Keratinocyte (primary cell): ENCODE measurements around the gene GLRX2. TPM values are rescaled to one million over a fixed set of nuclear protein-coding genes. Genes with fewer than 3 reads are reported as not detected.

ENCODE experiments used
- DNase-seq: peaks from one replicate; pipeline ENCODE4 v3.0.0-alpha.2; 2011; ENCODE audit warnings: low read depth, missing footprints, low spot score
- FAIRE-seq: peaks from 2 replicates; lab custom pipeline; 2011; peaks lifted over from hg19 to GRCh38; lab: Jason Lieb, UNC
- H2AFZ ChIP-seq: 2 replicates; pipeline ENCODE4 v1.6.0; 2012; ENCODE audit warnings: low read length, control low read depth, inconsistent platforms; ENCODE audit not compliant: control insufficient read depth
- H3K27ac ChIP-seq: 2 replicates; pipeline ENCODE4 v1.5.1; 2011; ENCODE audit warnings: low read length; ENCODE audit not compliant: control insufficient read depth, insufficient read depth
- H3K27me3 ChIP-seq: 3 replicates; pipeline ENCODE4 v1.6.0; 2011; ENCODE audit warnings: low read length; ENCODE audit not compliant: control insufficient read depth, insufficient read depth; ENCODE audit errors: extremely low read depth
- H3K36me3 ChIP-seq, 2 experiments: 2 replicates in 1 of 2; 3 replicates in 1 of 2; pipeline ENCODE4 v1.5.1; 2011; ENCODE audit warnings: low read length in 2 of 2, mild to moderate bottlenecking in 1 of 2; ENCODE audit not compliant: control insufficient read depth in 2 of 2, insufficient read depth in 2 of 2; ENCODE audit errors: extremely low read depth in 1 of 2
- H3K4me1 ChIP-seq: 3 replicates; pipeline ENCODE4 v1.5.1; 2011; ENCODE audit warnings: low read length; ENCODE audit not compliant: control insufficient read depth, insufficient read depth; ENCODE audit errors: extremely low read depth
- H3K4me2 ChIP-seq: 3 replicates; pipeline ENCODE4 v1.6.0; 2011; ENCODE audit warnings: low read depth, low read length; ENCODE audit not compliant: control insufficient read depth, insufficient read depth; ENCODE audit errors: extremely low read depth
- H3K4me3 ChIP-seq, 3 experiments: fragments of 200-600 bp in 1 of 3; sonication (generic) in 1 of 3; 2 replicates in 2 of 3; 3 replicates in 1 of 3; pipeline ENCODE4 v1.5.1; 2011 to 2016; ENCODE audit warnings: low read length in 3 of 3, mild to moderate bottlenecking in 3 of 3, control low read depth in 2 of 3, inconsistent platforms in 1 of 3, low read depth in 1 of 3, mixed read lengths in 1 of 3, mixed run types in 1 of 3, moderate library complexity in 1 of 3; ENCODE audit not compliant: control insufficient read depth in 2 of 3, insufficient read depth in 2 of 3; ENCODE audit errors: extremely low read depth in 1 of 3
- H3K79me2 ChIP-seq: 2 replicates; pipeline ENCODE4 v1.6.0; 2012; ENCODE audit warnings: low read length; ENCODE audit not compliant: control insufficient read depth, insufficient read depth
- H3K9ac ChIP-seq: 3 replicates; pipeline ENCODE4 v1.6.0; 2011; ENCODE audit warnings: low read length; ENCODE audit not compliant: control insufficient read depth, insufficient read depth; ENCODE audit errors: extremely low read depth
- H3K9me1 ChIP-seq: 3 replicates; pipeline ENCODE4 v1.6.0; 2011; ENCODE audit warnings: low read length; ENCODE audit not compliant: control insufficient read depth, insufficient read depth; ENCODE audit errors: extremely low read depth
- H3K9me3 ChIP-seq: 2 replicates; pipeline ENCODE4 v1.5.1; 2012; ENCODE audit warnings: low read depth, low read length; ENCODE audit not compliant: control insufficient read depth
- H4K20me1 ChIP-seq: 3 replicates; pipeline ENCODE4 v1.6.0; 2011; ENCODE audit warnings: low read length; ENCODE audit not compliant: control insufficient read depth, insufficient read depth; ENCODE audit errors: extremely low read depth
- CTCF ChIP-seq, 3 experiments: IDR thresholded peaks in 1 of 3; conservative IDR thresholded peaks in 1 of 3; optimal IDR thresholded peaks in 1 of 3; 2 replicates in 2 of 3; 3 replicates in 1 of 3; pipeline versions ENCODE3 to v1.5.1; 2011; ENCODE audit warnings: low read length in 3 of 3, mild to moderate bottlenecking in 3 of 3, moderate library complexity in 2 of 3, control low read depth in 1 of 3, inconsistent platforms in 1 of 3; ENCODE audit not compliant: insufficient read depth in 2 of 3; ENCODE audit errors: extremely low read depth in 1 of 3
- EZH2 ChIP-seq: IDR thresholded peaks from one replicate; pipeline ENCODE4 v1.6.1; 2012; ENCODE audit warnings: inconsistent platforms, mild to moderate bottlenecking, low read length, moderate library complexity
- dilution Hi-C: fragments of 300-500 bp; cut with MboI; formaldehyde crosslinking; loops from one replicate; pipeline ENCODE4 v1.7.0; 2020; ENCODE audit warnings: low sequenced_read_pairs; ENCODE audit not compliant: extremely low pct_ligation_motif_present
- polyA plus RNA-seq, 5 experiments: library from polyadenylated mRNA; depleted of rRNA in 3 of 5; stranded (reverse) in 3 of 5; stranded (forward) in 1 of 5; unstranded in 1 of 5; fragments of >200 nt; gene quantifications; 1 replicate in 1 of 5; 2 replicates in 3 of 5; 3 replicates in 1 of 5; pipeline versions ENCODE4 v1.2.1 to v1.2.3, GENCODE V29; 2011 to 2012; ENCODE audit warnings: missing spikeins in 2 of 5, low read depth in 1 of 5, low replicate concordance in 1 of 5

GLRX2 gene
- polyA plus RNA-seq, 1 donor (not counting 4 experiments of a cell fraction or from before 2014, with no cell fraction given), result 29.2 TPM

GRCh38 chr1:193102662-193103061 is 2.6 kb downstream of the GLRX2 start:
- H4K20me1 ChIP-seq, result no peaks in the 10 kb centered on the region
- H3K9ac ChIP-seq, result no peak overlapping the region
- H3K4me2 ChIP-seq, result no peak overlapping the region
- H2AFZ ChIP-seq, result no peak overlapping the region
- H3K4me1 ChIP-seq, result peaks cover 8% of the 10 kb centered on the region
- H3K9me1 ChIP-seq, result no peaks in the 10 kb centered on the region
- no peaks in the 10 kb centered on the region for H3K9me3 ChIP-seq
- DNase-seq (no peak), FAIRE-seq (no peak)
- dilution Hi-C loops, result no loop called here
- H3K27ac ChIP-seq, result no peak overlapping the region
- no peaks in the 10 kb centered on the region for H3K27me3 ChIP-seq
- H3K79me2 ChIP-seq, result peaks cover 24% of the 10 kb centered on the region
- H3K4me3 ChIP-seq, result no peak overlapping the region
- TF ChIP-seq CTCF (optimal IDR thresholded peaks at IDR 0.05 in 1 of 3, IDR thresholded peaks at IDR 0.05 in 1 of 3, conservative IDR thresholded peaks at IDR 0.05 in 1 of 3; ENCODE audit: extremely low read depth in 1 of 3, insufficient read depth in 2 of 3, low read length in 3 of 3) (no peak), EZH2 (no peak)
- peaks cover 8 to 10% of the 10 kb centered on the region in 2 experiments for H3K36me3 ChIP-seq

GRCh38 chr1:193094112-193094511 is 11.1 kb downstream of the GLRX2 start:
- no peaks in the 10 kb centered on the region for H3K4me1 ChIP-seq
- no peaks in the 10 kb centered on the region for H3K9me1 ChIP-seq
- no peak overlapping the region for H3K9ac ChIP-seq
- FAIRE-seq, result no peak
- H3K36me3 ChIP-seq, result peaks cover 2 to 8% of the 10 kb centered on the region in 2 experiments
- no peak overlapping the region for H3K27ac ChIP-seq
- H4K20me1 ChIP-seq, result no peaks in the 10 kb centered on the region
- no peak for DNase-seq
- dilution Hi-C loops, result no loop called here
- no peak overlapping the region for H3K4me2 ChIP-seq
- no peaks in the 10 kb centered on the region for H3K79me2 ChIP-seq
- no peaks in the 10 kb centered on the region for H3K9me3 ChIP-seq
- TF ChIP-seq CTCF (optimal IDR thresholded peaks at IDR 0.05 in 1 of 3, IDR thresholded peaks at IDR 0.05 in 1 of 3, conservative IDR thresholded peaks at IDR 0.05 in 1 of 3; ENCODE audit: extremely low read depth in 1 of 3, insufficient read depth in 2 of 3, low read length in 3 of 3) (no peak), EZH2 (no peak)
- no peak overlapping the region for H2AFZ ChIP-seq
- H3K4me3 ChIP-seq, result no peak overlapping the region
- H3K27me3 ChIP-seq, result no peaks in the 10 kb centered on the region
